K562 (cell line): ENCODE data around the gene BTBD1.

ENCODE experiments used
- ATF7 ChIP-seq: fragments of 450-650 bp; IDR thresholded peaks from 2 replicates; pipeline ENCODE4 v1.7.1; 2014; ENCODE audit warnings: mild to moderate bottlenecking, moderate library complexity
- CHD1 ChIP-seq: fragments of 200-600 bp; sonication (generic); IDR thresholded peaks from one replicate; pipeline ENCODE4 v1.6.1; 2012; ENCODE audit warnings: mild to moderate bottlenecking, moderate library complexity, low read length, inconsistent platforms
- CTCF ChIP-seq, 3 experiments: IDR thresholded peaks in 2 of 3; conservative IDR thresholded peaks in 1 of 3; 2 replicates each; pipeline ENCODE4 v1.5.1; 2011 to 2012; ENCODE audit warnings: low read length in 3 of 3, mild to moderate bottlenecking in 3 of 3, control low read depth in 2 of 3, improper control_type of control experiment in 1 of 3, inconsistent platforms in 1 of 3, low read depth in 1 of 3, mixed read lengths in 1 of 3, moderate library complexity in 1 of 3; ENCODE audit not compliant: insufficient read depth in 2 of 3
- EZH2 ChIP-seq: IDR thresholded peaks from 2 replicates; pipeline ENCODE4 v1.6.1; 2012; ENCODE audit warnings: low read depth, mild to moderate bottlenecking, inconsistent platforms, low read length, borderline replicate concordance
- MYC ChIP-seq, 2 experiments: fragments of 250-450 bp in 1 of 2; sonication (Bioruptor Pico) in 1 of 2; IDR thresholded peaks; 2 replicates each; pipeline versions ENCODE4 v1.5.1 to v1.6.1; 2012 to 2021; ENCODE audit warnings: low read depth in 2 of 2, borderline replicate concordance in 1 of 2, improper control_type of control experiment in 1 of 2, low read length in 1 of 2, mild to moderate bottlenecking in 1 of 2, moderate library complexity in 1 of 2
- NR1H2 ChIP-seq: sonication (generic); formaldehyde crosslinking; IDR thresholded peaks from 2 replicates; pipeline ENCODE4 v1.4.0; 2020; ENCODE audit warnings: mild to moderate bottlenecking, missing genetic modification reagents
- POLR2AphosphoS5 ChIP-seq: IDR thresholded peaks from 2 replicates; pipeline ENCODE4 v1.6.1; 2011; ENCODE audit warnings: mild to moderate bottlenecking, low read depth, low read length, moderate library complexity; ENCODE audit not compliant: control insufficient read depth, insufficient read depth
- RUNX1 ChIP-seq: sonication (generic); IDR thresholded peaks from 2 replicates; pipeline ENCODE4 v1.6.1; 2016; ENCODE audit warnings: antibody characterized with exemption, low read depth
- SUPT5H ChIP-seq: fragments of 450-650 bp; IDR thresholded peaks from 2 replicates; pipeline ENCODE4 v1.6.1; 2016
- U2AF1 ChIP-seq: fragments of 200-400 bp; formaldehyde crosslinking; optimal IDR thresholded peaks from 2 replicates; pipeline ENCODE3; 2017; ENCODE audit warnings: mild to moderate bottlenecking, low read depth, low read length, moderate library complexity
- YBX1 ChIP-seq: fragments of 450-650 bp; IDR thresholded peaks from 2 replicates; pipeline ENCODE4 v1.7.1; 2016; ENCODE audit warnings: mild to moderate bottlenecking
- ZNF23 ChIP-seq: fragments of 250-450 bp; sonication (Bioruptor Pico); IDR thresholded peaks from 2 replicates; pipeline ENCODE4 v1.4.0; 2020; ENCODE audit warnings: mild to moderate bottlenecking
- ZNF277 ChIP-seq: fragments of 250-450 bp; sonication (Bioruptor Pico); IDR thresholded peaks from 2 replicates; pipeline ENCODE4 v1.8.0; 2022; ENCODE audit warnings: inconsistent platforms, mild to moderate bottlenecking, moderate library complexity, borderline replicate concordance

GRCh38 chr15:83016906-83017305 is 50.1 kb downstream of the BTBD1 start:
- TF ChIP-seq NR1H2 (CRISPR knock-in tag), result no peak
- no peak for TF ChIP-seq SUPT5H
- TF ChIP-seq EZH2, result no peak
- no peak for TF ChIP-seq POLR2AphosphoS5
- no peak for TF ChIP-seq ZNF277
- TF ChIP-seq CHD1, result no peak
- TF ChIP-seq ATF7, result no peak
- TF ChIP-seq YBX1, result no peak
- no peak for TF ChIP-seq CTCF (IDR thresholded peaks at IDR 0.05 in 2 of 3, conservative IDR thresholded peaks at IDR 0.05 in 1 of 3; ENCODE audit: insufficient read depth in 2 of 3, low read depth in 1 of 3, low read length in 3 of 3)
- TF ChIP-seq RUNX1, result no peak
- TF ChIP-seq ZNF23 (CRISPR knock-in tag), result no peak
- TF ChIP-seq MYC (IDR thresholded peaks at IDR 0.05; ENCODE audit: low read depth, low read length), result no peak
- no peak for TF ChIP-seq MYC (CRISPR knock-in tag; IDR thresholded peaks at IDR 0.05; ENCODE audit: borderline replicate concordance, low read depth)
- no peak for TF ChIP-seq U2AF1
